ENCODE results near the gene DBP.
A peak's percentile ranks its signal among the peaks of the same experiment; 100 is the strongest.

Gene DBP

GRCh38 chr19:48627201-48627864 lies 9.8 kb downstream of the DBP start:
- H3K9me3 ChIP-seq (ENCODE audit: control insufficient read depth, insufficient read depth, low read length), result no peaks in the 10 kb centered on the region
- H3K27me3 ChIP-seq (ENCODE audit: control insufficient read depth, insufficient read depth, low read length), result no peaks in the 10 kb centered on the region
- H3K9ac ChIP-seq (ENCODE audit: low read depth, low read length), result no peak overlapping the region
- H3K27ac ChIP-seq (ENCODE audit: low read depth, low read length), result peak overlapping the region; percentile 66
- peaks cover 17% of the 10 kb centered on the region; the same call in 1 of the 2 replicates for H3K36me3 ChIP-seq (ENCODE audit: control insufficient read depth, insufficient read depth, low read length)
- peaks cover 30% of the 10 kb centered on the region for H3K4me1 ChIP-seq (ENCODE audit: control insufficient read depth, insufficient read depth, low read length)
- no peak overlapping the region for H3K4me3 ChIP-seq (ENCODE audit: low read depth, low read length)

- H3K4me3 ChIP-seq (ENCODE audit: low read depth, low read length), result no peak overlapping the region
- no peak overlapping the region for H3K27ac ChIP-seq (ENCODE audit: low read depth, low read length)
- H3K27me3 ChIP-seq (ENCODE audit: control insufficient read depth, insufficient read depth, low read length), result no peaks in the 10 kb centered on the region
- H3K36me3 ChIP-seq (ENCODE audit: control insufficient read depth, insufficient read depth, low read length), result peaks cover 22% of the 10 kb centered on the region
- peaks cover 24% of the 10 kb centered on the region for H3K4me1 ChIP-seq (ENCODE audit: control insufficient read depth, insufficient read depth, low read length)
- H3K9ac ChIP-seq (ENCODE audit: low read depth, low read length), result no peak overlapping the region
- H3K9me3 ChIP-seq (ENCODE audit: control insufficient read depth, insufficient read depth, low read length), result no peaks in the 10 kb centered on the region
Observed at GRCh38 chr19:48625891-48626327, 11.3 kb downstream of the DBP start.

GRCh38 chr19:48624791-48625723 lies 12.1 kb downstream of the DBP start:
- Histone ChIP-seq H3K9me3 (ENCODE audit: control insufficient read depth, insufficient read depth, low read length) (no peaks in the 10 kb centered on the region), H3K9ac (ENCODE audit: low read depth, low read length) (0 out of 2 replicates have a peak overlapping the region, but pooled peaks have one; percentile 62), H3K36me3 (ENCODE audit: control insufficient read depth, insufficient read depth, low read length) (peaks cover 22% of the 10 kb centered on the region), H3K4me3 (ENCODE audit: low read depth, low read length) (peak overlapping the region; percentile 80), H3K4me1 (ENCODE audit: control insufficient read depth, insufficient read depth, low read length) (peaks cover 18% of the 10 kb centered on the region), H3K27ac (ENCODE audit: low read depth, low read length) (peak overlapping the region; percentile 85), H3K27me3 (ENCODE audit: control insufficient read depth, insufficient read depth, low read length) (no peaks in the 10 kb centered on the region)

GRCh38 chr19:48624067-48624594 lies 13.0 kb downstream of the DBP start:
- Histone ChIP-seq H3K27ac (ENCODE audit: low read depth, low read length) (peak overlapping the region; percentile 86), H3K9me3 (ENCODE audit: control insufficient read depth, insufficient read depth, low read length) (no peaks in the 10 kb centered on the region)

GRCh38 chr19:48623556-48624066 lies 13.6 kb downstream of the DBP start:
- Histone ChIP-seq H3K9ac (ENCODE audit: low read depth, low read length) (peak overlapping the region; percentile 67), H3K27me3 (ENCODE audit: control insufficient read depth, insufficient read depth, low read length) (no peaks in the 10 kb centered on the region), H3K9me3 (ENCODE audit: control insufficient read depth, insufficient read depth, low read length) (no peaks in the 10 kb centered on the region), H3K36me3 (ENCODE audit: control insufficient read depth, insufficient read depth, low read length) (peaks cover 21% of the 10 kb centered on the region), H3K4me3 (ENCODE audit: low read depth, low read length) (peak overlapping the region; percentile 64), H3K27ac (ENCODE audit: low read depth, low read length) (peak overlapping the region; percentile 86), H3K4me1 (ENCODE audit: control insufficient read depth, insufficient read depth, low read length) (peaks cover 15% of the 10 kb centered on the region)

More at GRCh38 chr19:48624067-48624594, 13.0 kb downstream of the DBP start:
- Histone ChIP-seq H3K4me3 (ENCODE audit: low read depth, low read length) (peak overlapping the region; percentile 80), H3K9ac (ENCODE audit: low read depth, low read length) (peak overlapping the region; percentile 67), H3K36me3 (ENCODE audit: control insufficient read depth, insufficient read depth, low read length) (peaks cover 22% of the 10 kb centered on the region), H3K27me3 (ENCODE audit: control insufficient read depth, insufficient read depth, low read length) (no peaks in the 10 kb centered on the region), H3K4me1 (ENCODE audit: control insufficient read depth, insufficient read depth, low read length) (peaks cover 15% of the 10 kb centered on the region)

GRCh38 chr19:48619692-48620585 lies 17.2 kb downstream of the DBP start:
- Histone ChIP-seq H3K4me1 (ENCODE audit: control insufficient read depth, insufficient read depth, low read length) (peaks cover 33% of the 10 kb centered on the region), H3K9me3 (ENCODE audit: control insufficient read depth, insufficient read depth, low read length) (no peaks in the 10 kb centered on the region), H3K9ac (ENCODE audit: low read depth, low read length) (peak overlapping the region; percentile 67), H3K4me3 (ENCODE audit: low read depth, low read length) (peak overlapping the region; percentile 95), H3K27me3 (ENCODE audit: control insufficient read depth, insufficient read depth, low read length) (no peaks in the 10 kb centered on the region), H3K27ac (ENCODE audit: low read depth, low read length) (peak overlapping the region; percentile 95), H3K36me3 (ENCODE audit: control insufficient read depth, insufficient read depth, low read length) (peaks cover 38% of the 10 kb centered on the region)

GRCh38 chr19:48618916-48619691 lies 18.1 kb downstream of the DBP start, which contains the start of the genes RPL18 and SPHK2:
RPL18 (minus strand) TSS chr19:48619178; CDS start chr19:48619143, 35 bp downstream.
SPHK2 (plus strand) TSS chr19:48619506; CDS start chr19:48620515, 1,009 bp downstream.
- H3K4me3 ChIP-seq (ENCODE audit: low read depth, low read length), result peak within 1 kb of the TSS; percentile 95
- peaks cover 38% of the 10 kb centered on the region for H3K36me3 ChIP-seq (ENCODE audit: control insufficient read depth, insufficient read depth, low read length)
- peak within 1 kb of the TSS; percentile 95 for H3K27ac ChIP-seq (ENCODE audit: low read depth, low read length)
- peaks cover 39% of the 10 kb centered on the region for H3K4me1 ChIP-seq (ENCODE audit: control insufficient read depth, insufficient read depth, low read length)
- H3K27me3 ChIP-seq (ENCODE audit: control insufficient read depth, insufficient read depth, low read length), result no peaks in the 10 kb centered on the region
- no peaks in the 10 kb centered on the region for H3K9me3 ChIP-seq (ENCODE audit: control insufficient read depth, insufficient read depth, low read length)
- H3K9ac ChIP-seq (ENCODE audit: low read depth, low read length), result peak within 1 kb of the TSS; percentile 98

- Histone ChIP-seq H3K9me3 (ENCODE audit: control insufficient read depth, insufficient read depth, low read length) (no peaks in the 10 kb centered on the region), H3K36me3 (ENCODE audit: control insufficient read depth, insufficient read depth, low read length) (peaks cover 38% of the 10 kb centered on the region), H3K4me3 (ENCODE audit: low read depth, low read length) (peak overlapping the region; percentile 95), H3K27ac (ENCODE audit: low read depth, low read length) (peak overlapping the region; percentile 95), H3K4me1 (ENCODE audit: control insufficient read depth, insufficient read depth, low read length) (peaks cover 40% of the 10 kb centered on the region), H3K9ac (ENCODE audit: low read depth, low read length) (peak overlapping the region; percentile 98), H3K27me3 (ENCODE audit: control insufficient read depth, insufficient read depth, low read length) (no peaks in the 10 kb centered on the region)
Observed at GRCh38 chr19:48618278-48618915, 18.8 kb downstream of the DBP start.

GRCh38 chr19:48617146-48617937 lies 19.8 kb downstream of the DBP start:
- peak overlapping the region; percentile 95 for H3K4me3 ChIP-seq (ENCODE audit: low read depth, low read length)
- no peaks in the 10 kb centered on the region for H3K9me3 ChIP-seq (ENCODE audit: control insufficient read depth, insufficient read depth, low read length)
- H3K27me3 ChIP-seq (ENCODE audit: control insufficient read depth, insufficient read depth, low read length), result no peaks in the 10 kb centered on the region
- peak overlapping the region; percentile 95 for H3K27ac ChIP-seq (ENCODE audit: low read depth, low read length)
- peaks cover 37% of the 10 kb centered on the region for H3K4me1 ChIP-seq (ENCODE audit: control insufficient read depth, insufficient read depth, low read length)
- H3K36me3 ChIP-seq (ENCODE audit: control insufficient read depth, insufficient read depth, low read length), result peaks cover 38% of the 10 kb centered on the region
- peak overlapping the region; percentile 98; the same call in 1 of the 2 replicates for H3K9ac ChIP-seq (ENCODE audit: low read depth, low read length)

Measured in HUES48 (cell line).